HG03039 (cell line): Measurements from ENCODE around the gene SCAF11.
A peak's percentile ranks its signal among the peaks of the same experiment; 100 is the strongest.

Experiments
- ATAC-seq: cut with Tn5 transposase; IDR thresholded peaks from one replicate; pipeline ENCODE4 v1.9.1; 2021; ENCODE audit warnings: mild to moderate bottlenecking, moderate library complexity; ENCODE audit not compliant: unreplicated experiment

Gene SCAF11

DNA sequence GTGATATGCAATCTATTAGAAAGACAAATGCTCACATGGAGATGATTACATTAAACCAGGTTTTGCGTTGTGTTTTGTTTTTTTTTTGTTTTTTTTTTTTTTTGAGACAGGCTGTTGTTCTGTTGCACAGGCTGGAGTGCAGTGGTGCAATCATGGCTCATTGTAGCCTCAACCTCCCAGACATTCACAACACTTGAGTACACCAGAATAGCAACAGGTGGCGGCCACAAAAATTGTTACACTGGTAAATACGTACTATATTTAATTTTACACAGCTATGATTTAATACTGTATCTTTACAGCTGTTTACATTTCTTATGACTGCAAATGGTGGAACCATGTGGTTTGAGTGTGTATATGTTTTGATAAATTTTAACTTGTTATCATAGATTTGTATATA is 60.0 kb downstream of the SCAF11 start:
- no peak for ATAC-seq

DNA sequence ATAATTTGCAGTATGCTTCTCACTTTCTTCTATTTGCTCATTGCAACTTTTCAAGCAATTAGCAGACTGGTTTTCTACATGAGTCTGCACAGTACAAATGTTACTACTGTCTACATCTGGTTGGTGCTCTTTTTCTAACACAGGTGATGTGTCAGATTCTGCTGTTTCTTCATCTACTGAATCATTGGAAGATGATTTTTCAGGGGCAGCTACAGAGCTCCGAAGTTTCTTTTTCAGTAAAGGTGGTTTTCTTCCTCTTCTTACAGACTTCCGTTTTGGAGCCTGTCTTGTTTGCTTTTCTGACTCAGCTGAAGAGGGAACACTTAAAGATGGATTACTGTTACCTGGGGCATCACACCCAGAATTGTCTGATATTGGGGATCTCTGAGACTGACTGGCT is 62.1 kb downstream of the SCAF11 start:
- no peak for ATAC-seq

DNA sequence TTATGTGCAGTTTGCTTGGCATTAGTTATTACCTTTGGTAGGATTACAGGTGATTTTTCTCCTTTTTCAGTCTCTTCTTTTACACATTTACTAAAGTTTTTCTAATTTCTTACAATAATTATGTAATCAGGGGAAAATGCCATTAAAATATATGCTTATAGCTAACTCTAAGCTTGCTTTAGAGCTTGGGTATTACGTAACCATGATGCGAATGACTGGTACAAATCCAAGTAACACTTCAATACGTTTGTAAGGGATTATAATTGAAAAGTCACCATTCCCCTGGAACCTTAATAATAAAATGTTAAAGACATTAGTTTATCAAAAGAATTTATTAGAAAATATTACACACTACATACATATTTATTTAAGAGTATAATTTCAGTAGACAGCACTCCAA is 71.6 kb downstream of the SCAF11 start:
- no peak for ATAC-seq

GRCh38 chr12:45915405-45915804 is 75.0 kb downstream of the SCAF11 start:
- ATAC-seq: no peak

GRCh38 chr12:45914090-45914489 is 76.3 kb downstream of the SCAF11 start:
- no peak for ATAC-seq

GRCh38 chr12:45913631-45914030 is 76.7 kb downstream of the SCAF11 start:
- no peak for ATAC-seq

DNA sequence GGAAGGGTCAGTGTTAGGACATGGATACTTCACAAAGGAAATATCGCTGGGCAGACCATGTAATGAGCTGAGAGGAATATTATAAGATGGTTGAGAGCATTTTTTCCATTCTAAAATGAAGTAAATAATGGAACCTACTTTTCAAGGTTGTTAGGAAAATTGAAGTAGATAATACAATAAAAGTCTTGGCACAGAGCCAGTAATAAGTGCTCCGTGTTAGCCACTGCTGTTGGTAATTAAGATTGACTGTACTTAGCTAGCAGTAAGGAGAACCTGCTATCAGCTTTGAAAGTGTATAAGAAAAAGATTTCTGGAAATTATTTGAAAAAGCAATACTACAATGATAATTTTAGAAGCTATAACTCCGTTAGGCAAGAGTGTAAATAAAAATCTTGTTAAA is 77.6 kb downstream of the SCAF11 start:
- no peak for ATAC-seq

DNA sequence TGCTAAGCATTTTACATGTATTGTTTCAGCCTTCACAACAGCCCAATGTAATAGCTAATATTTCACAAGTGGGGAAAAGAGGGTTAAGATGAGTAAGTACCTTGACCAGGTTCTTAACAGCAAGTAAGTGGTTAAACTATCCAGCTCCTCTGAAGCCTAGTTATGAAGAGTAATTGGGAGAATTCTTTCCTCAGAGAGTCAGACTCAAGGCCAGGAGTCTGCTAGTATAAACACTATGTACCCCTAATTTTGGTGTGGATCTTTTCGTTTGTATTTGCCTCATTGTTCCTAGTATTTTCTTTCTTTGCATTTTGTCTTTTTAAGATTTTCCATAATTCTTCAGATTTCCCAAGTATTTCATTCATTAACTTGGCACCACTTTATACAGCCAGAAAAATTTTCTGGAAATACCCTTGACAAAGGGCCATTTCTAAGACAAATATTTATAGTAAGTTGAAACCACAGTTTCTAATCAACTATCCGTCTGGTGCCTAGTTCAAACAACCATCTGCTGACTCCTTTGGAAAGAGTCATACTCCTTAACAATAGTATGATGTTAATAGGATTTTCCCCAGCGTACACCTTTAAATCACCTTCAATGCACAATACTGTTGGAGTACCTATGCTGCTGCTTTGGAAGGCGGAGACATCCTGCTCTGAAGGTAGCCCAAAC is 81.2 kb downstream of the SCAF11 start:
- no peak for ATAC-seq

GRCh38 chr12:45907955-45908354 is 82.4 kb downstream of the SCAF11 start:
- ATAC-seq: peak; percentile 76

GRCh38 chr12:45898094-45898493 is 92.3 kb downstream of the SCAF11 start:
- no peak for ATAC-seq

GRCh38 chr12:45895961-45896360 is 94.4 kb downstream of the SCAF11 start:
- no peak for ATAC-seq

- no peak for ATAC-seq
These were observed 97.1 kb downstream of the SCAF11 start for GRCh38 chr12:45893240-45893639.

- no peak for ATAC-seq
These were observed 100.1 kb downstream of the SCAF11 start for GRCh38 chr12:45890276-45890675.

GRCh38 chr12:45887544-45887943 is 102.8 kb downstream of the SCAF11 start:
- ATAC-seq: no peak

GRCh38 chr12:45886685-45887084 is 103.7 kb downstream of the SCAF11 start:
- ATAC-seq: no peak

GRCh38 chr12:45883187-45883586 is 107.2 kb downstream of the SCAF11 start:
- no peak for ATAC-seq

GRCh38 chr12:45880533-45880932 is 109.8 kb downstream of the SCAF11 start:
- no peak for ATAC-seq

GRCh38 chr12:45879363-45879895 is 110.9 kb downstream of the SCAF11 start:
- ATAC-seq: no peak

GRCh38 chr12:45878630-45879255 is 111.6 kb downstream of the SCAF11 start:
- ATAC-seq: no peak

DNA sequence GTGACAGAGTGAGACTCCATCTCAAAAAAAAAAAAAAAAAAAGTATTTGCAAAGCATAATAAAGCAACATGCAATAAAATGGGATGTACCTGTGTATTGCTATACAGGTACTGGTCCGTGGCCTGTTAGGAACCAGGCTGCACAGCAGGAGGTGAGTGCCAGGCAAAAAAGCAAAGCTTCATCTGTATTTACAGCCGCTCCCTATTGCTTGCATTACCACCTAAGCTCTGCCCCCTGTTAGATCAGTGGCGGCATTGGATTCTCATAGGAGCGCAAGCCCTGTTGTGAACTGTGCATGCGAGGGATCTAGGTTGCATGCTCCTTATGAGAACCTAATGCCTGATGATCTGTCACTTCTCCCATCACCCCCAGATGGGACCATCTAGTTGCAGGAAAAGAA is 113.3 kb downstream of the SCAF11 start:
- ATAC-seq: no peak

- no peak for ATAC-seq
These were observed 117.9 kb downstream of the SCAF11 start for GRCh38 chr12:45872446-45872845.
